ENCODE data around the gene HPS1.

The HPS1 gene

DNA sequence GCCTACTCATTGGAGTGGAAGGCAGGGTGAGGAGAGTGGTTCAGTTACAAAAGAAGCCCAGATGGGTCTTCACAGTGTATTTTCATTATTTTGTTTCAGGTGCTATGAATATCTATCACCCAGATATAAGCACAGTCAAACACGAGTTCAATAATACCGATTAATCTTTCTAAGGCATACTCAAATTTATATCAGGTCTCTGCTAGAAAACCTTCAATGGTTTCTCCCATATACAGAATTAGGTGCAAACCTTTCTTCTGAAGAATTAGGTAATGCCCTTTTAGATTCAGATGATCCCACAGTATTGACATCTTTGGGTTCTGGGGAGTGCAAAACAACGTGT, 14.7 kb upstream of the HPS1 start:
- no peaks in the 10 kb centered on the region for H3K79me2 ChIP-seq (ENCODE audit: low read length)
- H2AFZ ChIP-seq (ENCODE audit: low read length): no peak overlapping the region
- no peak for DNase-seq
- no peaks in the 10 kb centered on the region for H3K36me3 ChIP-seq (replicated peaks; ENCODE audit: insufficient read depth, low read length)
- TF ChIP-seq EZH2phosphoT487 (IDR thresholded peaks at IDR 0.05; ENCODE audit: low read length) (no peak), EZH2 (optimal IDR thresholded peaks at IDR 0.05; ENCODE audit: low read depth, low read length) (no peak)
- TF ChIP-seq, protein P1, sequence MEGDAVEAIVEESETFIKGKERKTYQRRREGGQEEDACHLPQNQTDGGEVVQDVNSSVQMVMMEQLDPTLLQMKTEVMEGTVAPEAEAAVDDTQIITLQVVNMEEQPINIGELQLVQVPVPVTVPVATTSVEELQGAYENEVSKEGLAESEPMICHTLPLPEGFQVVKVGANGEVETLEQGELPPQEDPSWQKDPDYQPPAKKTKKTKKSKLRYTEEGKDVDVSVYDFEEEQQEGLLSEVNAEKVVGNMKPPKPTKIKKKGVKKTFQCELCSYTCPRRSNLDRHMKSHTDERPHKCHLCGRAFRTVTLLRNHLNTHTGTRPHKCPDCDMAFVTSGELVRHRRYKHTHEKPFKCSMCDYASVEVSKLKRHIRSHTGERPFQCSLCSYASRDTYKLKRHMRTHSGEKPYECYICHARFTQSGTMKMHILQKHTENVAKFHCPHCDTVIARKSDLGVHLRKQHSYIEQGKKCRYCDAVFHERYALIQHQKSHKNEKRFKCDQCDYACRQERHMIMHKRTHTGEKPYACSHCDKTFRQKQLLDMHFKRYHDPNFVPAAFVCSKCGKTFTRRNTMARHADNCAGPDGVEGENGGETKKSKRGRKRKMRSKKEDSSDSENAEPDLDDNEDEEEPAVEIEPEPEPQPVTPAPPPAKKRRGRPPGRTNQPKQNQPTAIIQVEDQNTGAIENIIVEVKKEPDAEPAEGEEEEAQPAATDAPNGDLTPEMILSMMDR (IDR thresholded peaks at IDR 0.05; ENCODE audit: low read length): no peak
- H3F3A ChIP-seq (ENCODE audit: insufficient read depth, low read length): no peaks in the 10 kb centered on the region
- H3K4me3 ChIP-seq (ENCODE audit: low read length): no peak overlapping the region
- no peak overlapping the region for H3K27ac ChIP-seq (ENCODE audit: low read length)
- H3K9me3 ChIP-seq (replicated peaks; ENCODE audit: insufficient read depth, low read length): no peaks in the 10 kb centered on the region
- H3K4me1 ChIP-seq (ENCODE audit: low read length): no peaks in the 10 kb centered on the region
- H3K9me2 ChIP-seq (replicated peaks; ENCODE audit: insufficient read depth, low read length): no peaks in the 10 kb centered on the region
- no peaks in the 10 kb centered on the region for H4K20me1 ChIP-seq (ENCODE audit: insufficient read depth, low read length)
- no peak overlapping the region for H3K9ac ChIP-seq (ENCODE audit: low read length)
- no peaks in the 10 kb centered on the region for H3K27me3 ChIP-seq (replicated peaks; ENCODE audit: insufficient read depth, low read length)
- no peak overlapping the region for H3K4me2 ChIP-seq (ENCODE audit: low read depth, low read length)

DNA sequence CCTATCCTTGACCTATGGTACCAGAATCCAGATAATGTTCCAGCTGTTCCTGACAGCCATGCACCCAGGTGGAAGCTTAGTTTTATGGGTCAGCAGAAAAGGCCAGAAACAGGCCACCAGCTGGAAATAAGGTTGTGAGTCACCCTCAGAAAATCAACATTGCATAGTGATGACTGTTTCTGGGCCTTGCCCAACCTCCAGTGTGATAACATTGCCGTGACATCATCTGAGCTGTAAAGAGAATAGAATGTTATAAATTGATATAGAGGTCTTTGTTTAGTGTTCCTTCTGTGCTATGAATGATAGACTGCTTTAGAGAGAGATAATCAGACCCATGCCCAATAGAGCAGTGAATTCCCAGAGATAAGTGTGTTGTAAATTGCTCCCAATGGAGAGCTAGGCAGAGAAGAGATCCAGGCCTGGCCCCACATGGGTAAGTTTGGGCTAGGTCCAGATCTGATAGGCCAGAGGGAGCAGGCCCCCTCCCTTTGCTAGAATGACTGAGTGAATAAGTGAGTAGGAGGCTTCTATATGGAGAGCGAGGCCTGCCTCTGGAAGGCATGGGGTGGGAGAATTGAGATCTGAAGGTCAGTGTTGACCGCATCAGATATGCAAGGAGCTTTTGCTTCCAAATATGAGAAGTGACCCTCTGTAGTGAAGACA, 14.2 kb upstream of the HPS1 start:
- no peaks in the 10 kb centered on the region for H3F3A ChIP-seq (ENCODE audit: insufficient read depth, low read length)
- no peak overlapping the region for H3K4me3 ChIP-seq (ENCODE audit: low read length)
- H3K4me1 ChIP-seq (ENCODE audit: low read length): no peaks in the 10 kb centered on the region
- no peaks in the 10 kb centered on the region for H3K9me3 ChIP-seq (replicated peaks; ENCODE audit: insufficient read depth, low read length)
- no peak for DNase-seq
- H3K9me2 ChIP-seq (replicated peaks; ENCODE audit: insufficient read depth, low read length): no peaks in the 10 kb centered on the region
- TF ChIP-seq EZH2 (optimal IDR thresholded peaks at IDR 0.05; ENCODE audit: low read depth, low read length): no peak
- TF ChIP-seq, protein P1 (IDR thresholded peaks at IDR 0.05; ENCODE audit: low read length): no peak
- no peak for TF ChIP-seq EZH2phosphoT487 (IDR thresholded peaks at IDR 0.05; ENCODE audit: low read length)
- H3K9ac ChIP-seq (ENCODE audit: low read length): no peak overlapping the region
- H3K36me3 ChIP-seq (replicated peaks; ENCODE audit: insufficient read depth, low read length): no peaks in the 10 kb centered on the region
- H3K27ac ChIP-seq (ENCODE audit: low read length): no peak overlapping the region
- no peak overlapping the region for H3K4me2 ChIP-seq (ENCODE audit: low read depth, low read length)
- no peaks in the 10 kb centered on the region for H3K79me2 ChIP-seq (ENCODE audit: low read length)
- no peaks in the 10 kb centered on the region for H4K20me1 ChIP-seq (ENCODE audit: insufficient read depth, low read length)
- H2AFZ ChIP-seq (ENCODE audit: low read length): no peak overlapping the region
- no peaks in the 10 kb centered on the region for H3K27me3 ChIP-seq (replicated peaks; ENCODE audit: insufficient read depth, low read length)

DNA sequence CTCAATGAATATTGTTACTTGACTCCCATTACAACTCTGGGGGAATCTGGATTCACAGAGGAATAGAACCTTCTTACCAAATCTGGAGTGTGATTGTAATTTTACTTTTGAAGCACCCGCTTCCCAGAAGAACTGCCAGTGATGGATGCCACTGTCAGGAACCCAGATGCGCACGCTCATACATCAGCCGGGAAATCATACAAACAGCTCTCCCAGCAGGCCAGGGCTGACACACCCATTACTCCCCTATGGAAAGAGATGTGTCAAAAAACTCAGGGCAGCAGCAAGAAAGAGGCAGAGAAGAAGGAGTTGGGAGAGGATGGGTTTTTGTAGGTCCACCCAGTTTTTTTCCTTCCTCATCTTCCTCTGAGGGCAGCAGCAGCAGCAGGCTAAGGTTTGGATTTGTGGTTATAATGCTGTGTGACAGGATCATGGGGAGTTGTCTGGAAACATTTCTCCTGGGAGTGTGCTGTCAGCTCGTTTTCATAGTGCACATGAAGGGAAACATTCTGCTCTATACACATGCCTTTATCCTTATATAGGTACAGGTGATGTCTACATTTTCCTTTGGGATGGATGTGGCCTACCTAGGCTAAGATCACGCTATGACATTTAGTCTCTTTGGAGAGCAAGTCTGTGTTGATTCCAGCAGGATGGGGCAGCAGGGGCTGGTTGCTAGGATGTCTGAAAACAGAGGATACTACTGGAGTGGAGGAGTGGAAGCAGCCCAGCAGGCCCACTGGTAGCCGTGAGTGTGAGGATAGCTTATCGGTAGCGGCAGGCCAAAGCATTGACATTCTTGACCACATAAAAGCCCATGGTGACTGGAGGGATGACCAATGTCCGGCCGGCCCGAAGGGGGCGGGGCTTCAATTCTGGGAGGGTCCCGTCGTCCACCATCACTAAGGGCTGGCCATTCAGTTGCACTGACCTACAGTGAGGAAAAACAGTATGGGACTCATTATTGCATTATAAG, 12.4 kb upstream of the HPS1 start:
- H2AFZ ChIP-seq (ENCODE audit: low read length): no peak overlapping the region
- no peaks in the 10 kb centered on the region for H3K27me3 ChIP-seq (replicated peaks; ENCODE audit: insufficient read depth, low read length)
- no peaks in the 10 kb centered on the region for H3K36me3 ChIP-seq (replicated peaks; ENCODE audit: insufficient read depth, low read length)
- H3K9me2 ChIP-seq (replicated peaks; ENCODE audit: insufficient read depth, low read length): no peaks in the 10 kb centered on the region
- TF ChIP-seq, protein P1 (IDR thresholded peaks at IDR 0.05; ENCODE audit: low read length): no peak
- TF ChIP-seq EZH2 (optimal IDR thresholded peaks at IDR 0.05; ENCODE audit: low read depth, low read length) (no peak), EZH2phosphoT487 (IDR thresholded peaks at IDR 0.05; ENCODE audit: low read length) (no peak)
- no peaks in the 10 kb centered on the region for H3K9me3 ChIP-seq (replicated peaks; ENCODE audit: insufficient read depth, low read length)
- no peak overlapping the region for H3K9ac ChIP-seq (ENCODE audit: low read length)
- no peaks in the 10 kb centered on the region for H4K20me1 ChIP-seq (ENCODE audit: insufficient read depth, low read length)
- no peaks in the 10 kb centered on the region for H3K4me1 ChIP-seq (ENCODE audit: low read length)
- no peak for DNase-seq
- no peaks in the 10 kb centered on the region for H3K79me2 ChIP-seq (ENCODE audit: low read length)
- no peak overlapping the region for H3K4me2 ChIP-seq (ENCODE audit: low read depth, low read length)
- H3K4me3 ChIP-seq (ENCODE audit: low read length): no peak overlapping the region
- no peaks in the 10 kb centered on the region for H3F3A ChIP-seq (ENCODE audit: insufficient read depth, low read length)
- H3K27ac ChIP-seq (ENCODE audit: low read length): no peak overlapping the region

Measured in MM.1S (cell line).